NCI-H1417 (cell line): ENCODE results near the gene ETV2.
"Not testable (repeated sequence)": the region's sequence is repeated elsewhere in the genome, so short reads cannot be mapped to it uniquely, and the experiment has no call there.

ENCODE experiments used
- DNase-seq, 3 experiments: peaks; one replicate each; lab custom pipeline; 2025; lab: John Stamatoyannopoulos, UW

Gene ETV2

GRCh38 chr19:35628565-35629331 lies 12.8 kb upstream of the ETV2 start, which contains the start of gene RBM42:
RBM42 (plus strand) TSS chr19:35629036; CDS start chr19:35629154, 118 bp downstream.
- DNase-seq, result peak; percentile 96 to 99 (median 99)

DNA sequence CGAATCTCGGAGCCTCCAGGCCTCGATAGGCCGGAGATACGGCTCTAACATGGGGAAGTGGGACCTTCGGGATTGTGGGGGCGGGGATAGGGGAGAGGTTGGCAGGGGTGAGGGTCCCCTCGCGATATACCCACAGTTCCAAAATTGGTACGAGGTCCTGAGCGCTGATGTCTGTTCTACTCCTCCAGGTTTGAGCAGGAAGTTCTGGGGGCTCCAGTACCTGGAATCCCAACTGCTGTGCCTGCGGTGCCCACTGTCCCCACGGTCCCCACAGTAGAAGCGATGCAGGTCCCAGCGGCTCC lies 12.3 kb upstream of the ETV2 start:
- no peak for DNase-seq

- no peak for DNase-seq
Observed at GRCh38 chr19:35633727-35634440, 7.7 kb upstream of the ETV2 start.

DNA sequence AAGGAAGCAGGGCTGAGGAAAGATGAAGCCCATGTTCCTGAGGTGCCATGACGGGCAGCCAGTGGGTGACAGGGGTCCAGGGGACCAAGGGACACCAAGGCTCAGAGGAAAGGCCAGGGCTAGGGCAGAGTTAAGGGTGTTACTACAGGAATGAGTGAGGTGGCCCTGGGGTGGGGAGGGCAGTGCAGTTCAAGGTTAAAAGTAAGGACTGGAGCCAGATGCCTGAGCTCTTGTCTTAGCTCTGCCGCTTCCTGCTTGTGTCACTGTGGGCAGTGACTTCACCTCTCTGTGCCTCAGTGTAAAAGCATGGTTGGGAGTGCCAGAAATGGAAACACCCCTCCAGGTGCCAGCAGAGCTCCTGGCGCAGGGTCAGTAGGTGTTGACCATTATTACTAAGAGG lies 4.9 kb upstream of the ETV2 start:
- DNase-seq, result no peak

- DNase-seq, result no peak
Observed at GRCh38 chr19:35637165-35637564, 4.4 kb upstream of the ETV2 start.

GRCh38 chr19:35639321-35639639 lies 2.3 kb upstream of the ETV2 start:
- DNase-seq, result no peak

DNA sequence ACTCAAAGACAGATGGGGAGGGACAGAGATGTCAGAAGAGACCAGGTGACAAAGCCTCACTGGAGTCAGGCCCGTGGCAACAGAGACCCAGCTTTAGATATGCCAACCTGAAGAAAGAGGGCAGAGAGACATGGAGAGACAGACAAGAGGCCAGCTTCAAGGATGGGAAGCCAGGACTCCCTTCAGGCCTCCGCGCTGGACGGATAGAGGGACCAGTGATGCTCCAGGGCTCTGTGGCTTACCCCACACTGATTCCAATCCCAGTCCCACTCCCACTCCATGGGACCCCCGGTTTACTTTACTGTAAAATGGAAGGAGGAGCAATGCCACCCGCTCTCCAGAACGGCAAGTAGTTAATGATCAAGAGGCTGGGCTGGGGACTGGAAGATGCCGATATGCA lies 1.7 kb upstream of the ETV2 start:
- DNase-seq, result no peak

DNA sequence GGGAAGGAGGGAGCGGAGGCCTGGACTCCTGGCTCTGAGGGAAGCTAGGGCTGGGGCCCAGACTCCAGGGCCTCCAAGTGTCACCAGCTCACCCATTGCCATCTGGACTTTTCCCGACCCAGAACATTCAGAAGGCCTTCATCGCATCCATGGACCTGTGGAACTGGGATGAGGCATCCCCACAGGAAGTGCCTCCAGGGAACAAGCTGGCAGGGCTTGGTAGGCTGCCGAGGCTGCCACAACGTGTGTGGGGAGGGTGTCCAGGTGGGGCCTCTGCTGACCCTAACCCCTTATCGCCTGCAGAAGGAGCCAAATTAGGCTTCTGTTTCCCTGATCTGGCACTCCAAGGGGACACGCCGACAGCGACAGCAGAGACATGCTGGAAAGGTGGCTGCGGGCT lies 767 bp downstream of the ETV2 start:
- no peak for DNase-seq

- no peak for DNase-seq
Observed at GRCh38 chr19:35642798-35643254, 1.3 kb downstream of the ETV2 start.

DNA sequence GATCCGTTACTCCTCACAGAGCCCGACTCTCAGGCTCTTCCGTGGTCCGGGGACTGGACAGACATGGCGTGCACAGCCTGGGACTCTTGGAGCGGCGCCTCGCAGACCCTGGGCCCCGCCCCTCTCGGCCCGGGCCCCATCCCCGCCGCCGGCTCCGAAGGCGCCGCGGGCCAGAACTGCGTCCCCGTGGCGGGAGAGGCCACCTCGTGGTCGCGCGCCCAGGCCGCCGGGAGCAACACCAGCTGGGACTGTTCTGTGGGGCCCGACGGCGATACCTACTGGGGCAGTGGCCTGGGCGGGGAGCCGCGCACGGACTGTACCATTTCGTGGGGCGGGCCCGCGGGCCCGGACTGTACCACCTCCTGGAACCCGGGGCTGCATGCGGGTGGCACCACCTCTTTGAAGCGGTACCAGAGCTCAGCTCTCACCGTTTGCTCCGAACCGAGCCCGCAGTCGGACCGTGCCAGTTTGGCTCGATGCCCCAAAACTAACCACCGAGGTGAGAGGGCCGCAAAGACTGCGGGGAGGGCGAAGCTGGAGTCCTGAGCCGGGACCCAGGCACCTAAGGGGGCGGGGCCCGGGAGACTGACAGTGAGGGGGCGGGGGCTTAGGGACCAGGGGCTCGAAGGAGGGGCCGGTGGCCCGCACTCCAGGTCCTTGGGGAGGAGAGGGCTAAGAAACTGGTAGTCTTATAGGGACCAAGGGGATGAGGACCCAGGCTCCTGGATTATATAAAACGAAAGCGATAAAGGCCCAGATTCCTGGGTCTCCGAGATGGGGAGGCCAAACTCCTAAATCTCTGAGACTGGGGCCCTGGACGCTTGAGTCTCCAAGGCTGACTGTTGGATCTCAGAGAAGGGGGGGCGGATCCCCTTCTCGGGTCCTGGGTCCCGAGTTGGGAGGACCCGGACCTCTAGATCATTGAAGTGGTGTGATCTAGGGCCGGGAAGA lies 2.0 kb downstream of the ETV2 start:
- peak; percentile 86 to 89 (median 86) for DNase-seq

GRCh38 chr19:35644206-35644986 lies 2.9 kb downstream of the ETV2 start:
- peak; percentile 85 to 94 (median 89) for DNase-seq

DNA sequence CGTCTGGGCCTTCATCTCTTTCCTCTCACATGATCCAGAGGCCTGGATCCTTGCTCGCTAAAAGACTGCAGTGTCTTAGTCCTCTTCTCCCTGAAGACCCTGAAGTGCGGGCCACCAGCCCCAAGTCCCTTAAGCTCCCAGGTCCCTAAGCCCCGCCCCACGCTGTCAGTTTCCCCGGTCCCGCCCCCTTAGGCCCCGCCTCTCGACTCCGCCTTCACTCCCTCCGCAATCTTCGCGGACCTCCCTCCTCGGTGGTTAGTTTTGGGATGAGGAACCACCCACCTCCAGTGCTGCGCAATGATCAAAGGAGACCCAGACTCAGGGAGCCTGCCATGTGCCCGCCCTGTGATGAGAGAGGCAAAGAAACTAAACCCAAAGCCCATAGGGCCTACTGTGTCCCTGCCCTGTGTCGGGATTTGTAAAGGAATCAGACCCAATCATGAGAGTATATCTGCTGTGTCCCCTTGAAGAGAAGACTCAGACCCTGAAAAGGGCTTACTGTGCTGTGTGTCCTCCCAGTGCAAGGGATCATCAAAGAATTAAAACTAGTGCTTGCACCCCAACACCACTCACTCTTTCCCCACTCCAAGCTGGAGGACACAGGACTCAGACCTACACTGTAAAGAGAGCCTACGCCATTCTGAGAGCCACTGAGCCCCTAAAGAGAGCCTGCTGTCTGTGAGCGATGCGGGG lies 3.6 kb downstream of the ETV2 start:
- peak; percentile 54 to 77 (median 66) for DNase-seq

DNA sequence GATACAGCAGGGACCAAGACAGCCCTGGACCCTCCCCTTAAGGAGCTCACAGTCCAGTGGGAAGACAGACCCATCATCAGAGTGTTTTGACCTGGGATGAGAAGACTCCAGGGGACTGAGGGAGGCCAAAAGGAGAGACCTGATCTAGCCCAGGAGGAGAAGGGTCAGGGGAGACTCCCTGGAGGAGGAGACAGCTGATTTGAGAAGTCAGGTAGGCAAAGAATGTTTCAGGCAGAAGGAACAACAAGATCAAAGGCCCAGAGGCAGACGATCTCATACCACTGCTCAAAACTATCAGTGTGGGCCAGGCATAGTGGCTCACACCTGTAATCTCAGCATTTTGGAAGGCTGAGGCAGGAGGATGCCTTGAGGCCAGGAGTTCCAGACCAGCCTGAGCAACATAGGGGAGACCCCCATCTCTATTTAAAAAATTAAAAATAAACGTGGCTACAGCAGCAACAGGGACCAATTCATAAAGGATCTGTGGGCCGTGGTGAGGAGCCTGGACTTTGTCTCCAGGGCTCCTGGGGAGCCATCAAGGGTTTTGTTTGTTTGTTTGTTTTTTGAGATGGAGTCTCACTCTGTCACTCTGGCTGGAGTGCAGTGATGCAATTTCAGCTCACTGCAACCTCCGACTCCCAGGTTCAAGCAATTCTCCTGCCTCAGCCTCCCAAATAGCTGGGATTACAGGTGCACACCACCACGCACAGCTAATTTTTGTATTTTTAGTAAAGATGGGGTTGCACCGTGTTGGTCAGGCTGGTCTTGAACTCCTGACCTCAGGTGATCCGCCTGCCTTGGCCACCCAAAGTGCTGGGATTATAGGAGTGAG lies 4.4 kb downstream of the ETV2 start:
- DNase-seq, result no peak

DNA sequence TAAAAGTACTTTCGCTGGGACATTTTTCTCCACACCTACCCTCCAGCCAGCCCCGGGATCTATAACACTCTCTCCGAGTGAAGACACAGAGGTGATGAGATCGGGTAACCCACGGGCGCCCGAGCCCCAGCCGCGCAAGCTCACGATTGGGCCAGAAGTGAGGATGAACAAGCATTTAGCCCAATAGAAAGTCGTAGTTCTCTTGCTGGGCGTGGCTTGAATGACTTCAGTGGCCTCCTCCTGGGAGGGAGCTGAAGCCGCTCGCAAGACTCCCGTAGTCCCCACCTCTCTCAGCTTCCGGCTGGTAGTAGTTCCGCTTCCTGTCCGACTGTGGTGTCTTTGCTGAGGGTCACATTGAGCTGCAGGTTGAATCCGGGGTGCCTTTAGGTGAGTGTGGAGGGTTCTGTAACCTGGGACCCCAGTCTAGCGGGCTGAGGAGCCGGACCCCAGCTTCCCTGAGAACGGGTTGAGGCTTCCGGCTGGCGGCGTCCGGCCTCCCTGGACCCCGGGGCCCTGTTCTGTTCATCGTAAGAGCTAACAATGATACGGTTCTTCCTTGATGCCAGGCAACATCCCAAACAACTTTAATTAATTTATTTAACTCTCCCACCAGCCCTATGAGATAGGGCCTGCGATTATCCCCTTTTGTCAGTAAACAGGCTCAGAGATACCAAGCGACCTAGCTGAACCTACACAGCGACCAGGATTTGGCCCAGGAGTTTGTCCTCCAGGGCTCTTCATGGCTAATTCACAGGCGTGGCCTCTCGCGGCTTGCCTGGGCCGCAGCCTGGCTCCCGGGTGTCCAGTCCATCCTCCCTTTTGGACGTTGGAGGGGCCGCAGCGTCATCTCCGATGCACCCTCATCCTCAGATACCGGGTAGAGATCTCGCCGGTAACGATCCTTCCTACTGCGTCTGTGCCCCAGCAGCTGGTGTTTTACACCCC lies 6.7 kb downstream of the ETV2 start, which contains the start of gene COX6B1:
TSS of gene COX6B1 (plus strand) at position 307 of the 945 bp plus-strand sequence. CDS start 2,921 bp downstream, outside the sequence.
- peak; percentile 93 to 99 (median 98) for DNase-seq

- DNase-seq, result no peak
Observed at GRCh38 chr19:35650581-35650980, 9.0 kb downstream of the ETV2 start.

DNA sequence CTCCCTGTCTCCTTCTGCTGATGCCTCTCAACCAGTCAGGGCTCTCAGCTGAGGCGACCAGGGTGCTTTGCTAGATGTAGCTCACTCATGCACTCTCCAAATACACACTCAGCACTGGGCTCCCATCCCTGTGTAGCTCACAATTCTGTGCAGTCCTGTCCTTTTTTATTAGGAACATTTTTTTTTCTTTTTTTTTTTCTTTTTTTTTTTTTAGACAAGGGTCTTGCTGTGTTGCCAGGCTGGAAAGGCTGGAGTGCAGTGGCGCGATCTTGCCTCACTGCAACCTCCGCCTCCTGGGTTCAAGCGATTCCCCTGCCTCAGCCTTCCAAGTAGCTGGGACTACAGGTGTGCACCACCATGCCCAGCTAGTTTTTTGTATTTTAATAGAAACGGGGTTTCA lies 13.3 kb downstream of the ETV2 start:
- not testable (repeated sequence) for DNase-seq

DNA sequence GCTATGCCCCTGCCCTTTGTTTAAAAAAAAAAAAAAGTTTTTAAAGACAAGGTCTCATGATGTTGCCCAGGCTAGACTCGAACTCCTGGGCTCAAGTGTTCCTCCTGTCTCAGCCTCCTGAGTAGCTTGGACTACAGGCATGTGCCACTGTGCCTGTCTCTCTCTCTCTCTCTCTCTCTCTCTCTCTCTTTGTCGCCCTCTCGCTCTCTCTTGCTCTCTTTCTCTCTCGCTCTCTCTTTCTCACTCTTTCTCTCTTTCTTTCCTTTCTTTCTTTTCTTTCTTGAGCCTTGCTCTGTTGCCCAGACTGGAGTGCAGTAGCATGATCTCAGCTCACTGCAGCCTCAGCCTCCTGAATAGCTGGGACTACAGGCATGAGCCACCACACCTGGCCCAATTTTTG lies 14.1 kb downstream of the ETV2 start:
- no peak for DNase-seq

DNA sequence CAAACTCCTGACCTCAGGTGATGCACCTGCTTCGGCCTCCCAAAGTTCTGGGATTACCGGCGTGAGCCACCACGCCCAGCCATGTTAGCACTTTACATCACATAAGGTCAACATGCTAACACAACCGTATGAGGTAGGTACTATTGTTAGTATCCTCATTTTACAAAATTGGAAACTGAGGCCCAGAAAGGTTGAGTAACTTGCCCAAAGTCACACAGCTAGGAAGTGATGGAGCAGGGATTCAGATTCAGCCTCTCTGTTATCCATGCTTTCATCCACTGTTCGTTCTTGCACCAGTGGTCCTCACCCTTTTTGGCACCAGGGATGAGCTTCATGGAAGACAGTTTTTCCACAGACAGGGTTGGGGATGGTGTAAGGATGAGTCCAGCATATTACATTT lies 15.2 kb downstream of the ETV2 start:
- no peak for DNase-seq
